Measurements from ENCODE around the gene ANXA11. TPM values are rescaled to one million over a fixed set of nuclear protein-coding genes. Genes with fewer than 3 reads are reported as not detected.
A peak's percentile ranks its signal among the peaks of the same experiment; 100 is the strongest.

ANXA11 gene
- total and polyA plus RNA-seq, 12 donors, result 39.0 to 249 (median 73.2) TPM

GRCh38 chr10:80164596-80164995 is 40.7 kb downstream of the ANXA11 start:
- DNase-seq, result no peak
- intact Hi-C loops (cut with DNase I), result no loop called here
- H3K9me3 ChIP-seq (replicated peaks in 1 of 3), result no peaks in the 10 kb centered on the region
- TF ChIP-seq POLR2A (IDR thresholded peaks at IDR 0.05) (no peak), CTCF (IDR thresholded peaks at IDR 0.05) (no peak)
- H3K27ac ChIP-seq, result peak overlapping the region in 1 of 5 donors; percentile 25
- H3K4me1 ChIP-seq (replicated peaks in 1 of 2), result no peaks in the 10 kb centered on the region
- H3K4me3 ChIP-seq, result no peak overlapping the region
- 90 to 96% (median 93%) methylated on average over 7 of the region's 7 CpGs for WGBS, 4 donors
- no peaks in the 10 kb centered on the region for H3K27me3 ChIP-seq
- peaks cover 0 to 21% of the 10 kb centered on the region in 2 donors for H3K36me3 ChIP-seq (replicated peaks in 1 of 2)

- DNase-seq, result no peak
- H3K36me3 ChIP-seq (replicated peaks in 1 of 2), result peaks cover 0 to 18% of the 10 kb centered on the region in 2 donors
- intact Hi-C loops (cut with DNase I), result no loop called here
- H3K27me3 ChIP-seq, result no peaks in the 10 kb centered on the region
- H3K4me1 ChIP-seq (replicated peaks in 1 of 2), result peaks cover 3 to 7% of the 10 kb centered on the region in 2 donors
- 76 to 88% (median 79%) methylated on average over 4 to 8 of the region's 8 CpGs for WGBS, 4 donors
- H3K27ac ChIP-seq, result peak overlapping the region in 1 of 5 donors; percentile 42
- no peaks in the 10 kb centered on the region for H3K9me3 ChIP-seq (replicated peaks in 1 of 3)
- no peak for TF ChIP-seq POLR2A (IDR thresholded peaks at IDR 0.05)
- TF ChIP-seq CTCF (IDR thresholded peaks at IDR 0.05), result no peak
- no peak overlapping the region for H3K4me3 ChIP-seq
These were observed 41.5 kb downstream of the ANXA11 start for GRCh38 chr10:80163741-80164341.

DNA sequence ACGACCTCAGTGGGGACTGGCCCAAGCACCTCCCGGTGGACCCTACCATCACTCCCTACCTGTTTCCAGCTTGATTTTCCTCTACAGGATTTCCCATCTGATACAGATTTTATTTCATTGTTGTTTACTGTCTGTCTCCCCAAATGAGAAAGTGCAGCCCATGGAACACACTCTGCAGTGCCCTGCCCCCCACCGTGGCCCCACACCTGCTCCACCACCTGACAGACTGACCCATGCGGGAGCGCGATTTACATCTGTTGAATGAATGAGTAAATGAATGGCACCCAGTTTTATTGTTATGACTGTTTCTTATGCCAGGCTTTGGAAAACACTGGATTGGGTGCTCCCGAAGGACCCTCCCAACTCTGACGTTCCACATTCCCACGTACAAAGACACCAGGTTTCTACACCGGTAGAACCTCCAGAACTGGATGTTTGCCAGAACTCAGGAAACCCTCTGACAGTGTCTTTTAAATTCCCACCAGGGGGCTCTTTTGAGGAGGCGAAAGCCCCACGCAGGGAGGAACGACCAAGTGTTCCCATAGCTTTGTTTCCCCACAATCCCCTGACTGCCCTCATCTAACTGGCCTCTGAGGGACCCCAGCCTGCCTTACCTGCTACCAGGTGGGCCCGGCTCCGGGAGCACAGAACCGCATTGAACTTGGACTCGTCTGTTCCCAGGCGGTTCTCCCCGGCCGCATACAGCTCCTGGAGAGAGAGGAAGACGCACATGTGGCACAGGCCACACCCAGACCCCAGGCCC is 43.8 kb downstream of the ANXA11 start:
- DNase-seq, result no peak
- H3K4me3 ChIP-seq, result no peak overlapping the region
- H3K27ac ChIP-seq, result peak overlapping the region in 1 of 5 donors; percentile 13
- TF ChIP-seq CTCF (IDR thresholded peaks at IDR 0.05) (no peak), POLR2A (IDR thresholded peaks at IDR 0.05) (no peak)
- no peaks in the 10 kb centered on the region for H3K27me3 ChIP-seq
- peaks cover 0 to 33% of the 10 kb centered on the region in 2 donors for H3K36me3 ChIP-seq (replicated peaks in 1 of 2)
- WGBS, 4 donors, result 85 to 92% (median 88%) methylated on average over 16 to 21 of the region's 21 CpGs
- intact Hi-C loops (cut with DNase I), result no loop called here
- no peaks in the 10 kb centered on the region for H3K9me3 ChIP-seq (replicated peaks in 1 of 3)
- peaks cover 4 to 17% of the 10 kb centered on the region in 2 donors for H3K4me1 ChIP-seq (replicated peaks in 1 of 2)

GRCh38 chr10:80160361-80161320 is 44.7 kb downstream of the ANXA11 start:
- peak overlapping the region in 1 of 5 donors; percentile 31 for H3K27ac ChIP-seq
- no peak overlapping the region for H3K4me3 ChIP-seq
- WGBS, 4 donors, result 91 to 94% (median 92%) methylated on average over 14 to 17 of the region's 17 CpGs
- H3K27me3 ChIP-seq, result no peaks in the 10 kb centered on the region
- H3K36me3 ChIP-seq (replicated peaks in 1 of 2), result peaks cover 0 to 41% of the 10 kb centered on the region in 2 donors
- H3K9me3 ChIP-seq (replicated peaks in 1 of 3), result no peaks in the 10 kb centered on the region
- intact Hi-C loops (cut with DNase I), result no loop called here
- TF ChIP-seq POLR2A (IDR thresholded peaks at IDR 0.05) (no peak), CTCF (IDR thresholded peaks at IDR 0.05) (no peak)
- no peak for DNase-seq
- peaks cover 4 to 17% of the 10 kb centered on the region in 2 donors for H3K4me1 ChIP-seq (replicated peaks in 1 of 2)
